HG02798 (cell line): Measurements from ENCODE around the gene POLR1D.

Experiments
- ATAC-seq: cut with Tn5 transposase; IDR thresholded peaks from one replicate; pipeline ENCODE4 v1.9.1; 2021; ENCODE audit warnings: mild to moderate bottlenecking; ENCODE audit not compliant: unreplicated experiment, poor library complexity

POLR1D gene

DNA sequence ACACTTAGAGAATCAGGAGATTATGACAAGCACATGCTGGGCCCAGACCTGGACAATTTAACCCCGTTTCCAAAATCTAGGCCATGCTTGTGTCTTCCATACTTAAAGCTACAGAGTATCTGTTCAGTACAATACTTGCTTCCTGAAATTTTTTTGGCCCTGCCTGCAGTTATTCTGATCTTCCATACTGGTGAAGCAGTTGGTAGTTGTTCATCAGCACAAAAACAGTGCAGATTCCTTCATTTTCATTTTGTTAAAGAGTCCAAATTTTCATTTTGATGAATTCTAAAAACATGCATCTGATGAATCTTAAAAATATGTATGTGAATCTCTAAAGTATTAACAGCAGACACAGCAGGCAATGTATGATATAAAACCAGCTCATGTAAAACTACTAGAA is 49.2 kb downstream of the POLR1D start:
- no peak for ATAC-seq

- ATAC-seq: no peak
Measured at GRCh38 chr13:27672025-27672424, 50.3 kb downstream of the POLR1D start.
